ENCODE measurements around the gene RGS2.

- TF ChIP-seq CTCF (IDR thresholded peaks at IDR 0.05) = no peak
- TF ChIP-seq POLR2A (IDR thresholded peaks at IDR 0.05) = no peak
Observed at GRCh38 chr1:192764675-192765074, 44.2 kb upstream of the RGS2 start.

All from thyroid gland (tissue), 4 donors.